Keratinocyte (primary cell): ENCODE results near the gene MFN2.

ENCODE experiments used
- CTCF ChIP-seq, 3 experiments: IDR thresholded peaks in 1 of 3; conservative IDR thresholded peaks in 1 of 3; optimal IDR thresholded peaks in 1 of 3; 2 replicates in 2 of 3; 3 replicates in 1 of 3; pipeline versions ENCODE3 to v1.5.1; 2011; ENCODE audit warnings: low read length in 3 of 3, mild to moderate bottlenecking in 3 of 3, moderate library complexity in 2 of 3, control low read depth in 1 of 3, inconsistent platforms in 1 of 3; ENCODE audit not compliant: insufficient read depth in 2 of 3; ENCODE audit errors: extremely low read depth in 1 of 3
- EZH2 ChIP-seq: IDR thresholded peaks from one replicate; pipeline ENCODE4 v1.6.1; 2012; ENCODE audit warnings: inconsistent platforms, mild to moderate bottlenecking, low read length, moderate library complexity

GRCh38 chr1:12060500-12060899, 80.3 kb downstream of the MFN2 start:
- TF ChIP-seq CTCF (optimal IDR thresholded peaks at IDR 0.05 in 1 of 3, IDR thresholded peaks at IDR 0.05 in 1 of 3, conservative IDR thresholded peaks at IDR 0.05 in 1 of 3; ENCODE audit: extremely low read depth in 1 of 3, insufficient read depth in 2 of 3, low read length in 3 of 3) (no peak), EZH2 (no peak)
